ENCODE data around the gene INAVA.

DNA sequence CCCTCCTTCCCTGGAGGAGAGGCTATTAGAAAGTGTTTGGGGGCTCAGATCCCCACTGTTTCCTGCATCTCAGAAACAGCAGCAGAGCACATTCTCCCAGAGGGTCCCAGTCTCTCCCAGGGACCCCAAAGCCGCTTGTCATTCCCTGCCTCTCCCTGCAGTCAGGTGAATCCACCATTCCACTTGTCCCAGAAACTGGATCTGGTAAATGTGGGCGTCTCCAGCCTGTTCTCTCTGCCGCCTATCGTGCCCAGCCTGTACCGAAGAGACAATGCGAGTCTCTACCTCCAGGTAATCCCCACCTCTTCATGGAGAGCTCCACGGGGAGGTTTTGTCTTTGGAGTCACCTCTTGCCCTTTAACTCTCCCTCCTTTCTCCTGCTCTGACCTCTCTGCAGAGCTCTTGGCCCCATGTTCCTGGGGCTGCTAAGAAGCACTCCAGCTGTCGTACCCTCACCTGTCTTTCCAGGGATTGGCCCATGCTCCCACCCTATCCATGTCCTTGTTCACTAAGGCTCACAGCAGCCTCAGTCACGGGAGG is 26.9 kb downstream of the INAVA start:
- no peak for TF ChIP-seq SMC3 (IDR thresholded peaks at IDR 0.05)
- no peak for TF ChIP-seq EP300 (IDR thresholded peaks at IDR 0.05)
- no peak for TF ChIP-seq POLR2A (IDR thresholded peaks at IDR 0.05; ENCODE audit: low read length)
- TF ChIP-seq, protein P1, sequence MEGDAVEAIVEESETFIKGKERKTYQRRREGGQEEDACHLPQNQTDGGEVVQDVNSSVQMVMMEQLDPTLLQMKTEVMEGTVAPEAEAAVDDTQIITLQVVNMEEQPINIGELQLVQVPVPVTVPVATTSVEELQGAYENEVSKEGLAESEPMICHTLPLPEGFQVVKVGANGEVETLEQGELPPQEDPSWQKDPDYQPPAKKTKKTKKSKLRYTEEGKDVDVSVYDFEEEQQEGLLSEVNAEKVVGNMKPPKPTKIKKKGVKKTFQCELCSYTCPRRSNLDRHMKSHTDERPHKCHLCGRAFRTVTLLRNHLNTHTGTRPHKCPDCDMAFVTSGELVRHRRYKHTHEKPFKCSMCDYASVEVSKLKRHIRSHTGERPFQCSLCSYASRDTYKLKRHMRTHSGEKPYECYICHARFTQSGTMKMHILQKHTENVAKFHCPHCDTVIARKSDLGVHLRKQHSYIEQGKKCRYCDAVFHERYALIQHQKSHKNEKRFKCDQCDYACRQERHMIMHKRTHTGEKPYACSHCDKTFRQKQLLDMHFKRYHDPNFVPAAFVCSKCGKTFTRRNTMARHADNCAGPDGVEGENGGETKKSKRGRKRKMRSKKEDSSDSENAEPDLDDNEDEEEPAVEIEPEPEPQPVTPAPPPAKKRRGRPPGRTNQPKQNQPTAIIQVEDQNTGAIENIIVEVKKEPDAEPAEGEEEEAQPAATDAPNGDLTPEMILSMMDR (IDR thresholded peaks at IDR 0.05): no peak
- no peak for TF ChIP-seq KDM1A (IDR thresholded peaks at IDR 0.05; ENCODE audit: low read depth)
- TF ChIP-seq RAD21 (conservative IDR thresholded peaks at IDR 0.05 in 1 of 2, IDR thresholded peaks at IDR 0.05 in 1 of 2): no peak
- no peak for TF ChIP-seq RNF2 (IDR thresholded peaks at IDR 0.05; ENCODE audit: borderline replicate concordance, low read depth)
